Right forelimb (tissue), 1 donor: ENCODE data around the gene CACNA2D1.
"Not testable (repeated sequence)": the region's sequence is repeated elsewhere in the genome, so short reads cannot be mapped to it uniquely, and the experiment has no call there.

Experiments
- DNase-seq: peaks from one replicate; pipeline ENCODE4 v3.0.0-alpha.2; 2018

CACNA2D1 gene

GRCh38 chr7:82389876-82390275 is 53.7 kb downstream of the CACNA2D1 start:
- no peak for DNase-seq

GRCh38 chr7:82388138-82388537 is 55.4 kb downstream of the CACNA2D1 start:
- no peak for DNase-seq

- DNase-seq = not testable (repeated sequence)
Observed at GRCh38 chr7:82386571-82386970, 57.0 kb downstream of the CACNA2D1 start.

GRCh38 chr7:82384779-82385178 is 58.8 kb downstream of the CACNA2D1 start:
- DNase-seq = no peak

- DNase-seq = no peak
Observed at GRCh38 chr7:82384051-82384464, 59.5 kb downstream of the CACNA2D1 start.

GRCh38 chr7:82382276-82382675 is 61.3 kb downstream of the CACNA2D1 start:
- no peak for DNase-seq

- no peak for DNase-seq
Observed at GRCh38 chr7:82376739-82377138, 66.8 kb downstream of the CACNA2D1 start.

GRCh38 chr7:82375713-82376112 is 67.9 kb downstream of the CACNA2D1 start:
- no peak for DNase-seq

- DNase-seq = no peak
Observed at GRCh38 chr7:82375129-82375528, 68.4 kb downstream of the CACNA2D1 start.

GRCh38 chr7:82373926-82374635 is 69.5 kb downstream of the CACNA2D1 start:
- no peak for DNase-seq

- no peak for DNase-seq
Observed at GRCh38 chr7:82364671-82365070, 78.9 kb downstream of the CACNA2D1 start.

- DNase-seq = no peak
Observed at GRCh38 chr7:82364048-82364447, 79.5 kb downstream of the CACNA2D1 start.

GRCh38 chr7:82362129-82362706 is 81.4 kb downstream of the CACNA2D1 start:
- DNase-seq = no peak

GRCh38 chr7:82360591-82361368 is 82.8 kb downstream of the CACNA2D1 start:
- no peak for DNase-seq

GRCh38 chr7:82359426-82359825 is 84.2 kb downstream of the CACNA2D1 start:
- no peak for DNase-seq

GRCh38 chr7:82358923-82359322 is 84.7 kb downstream of the CACNA2D1 start:
- no peak for DNase-seq

GRCh38 chr7:82358009-82358578 is 85.5 kb downstream of the CACNA2D1 start:
- DNase-seq = no peak

- DNase-seq = no peak
Observed at GRCh38 chr7:82348251-82348650, 95.3 kb downstream of the CACNA2D1 start.

- DNase-seq = no peak
Observed at GRCh38 chr7:82347808-82348207, 95.8 kb downstream of the CACNA2D1 start.

- no peak for DNase-seq
Observed at GRCh38 chr7:82345886-82346285, 97.7 kb downstream of the CACNA2D1 start.

- DNase-seq = no peak
Observed at GRCh38 chr7:82343716-82344115, 99.9 kb downstream of the CACNA2D1 start.

- DNase-seq = no peak
Observed at GRCh38 chr7:82339958-82340357, 103.6 kb downstream of the CACNA2D1 start.

- no peak for DNase-seq
Observed at GRCh38 chr7:82335927-82336326, 107.7 kb downstream of the CACNA2D1 start.

GRCh38 chr7:82335001-82335400 is 108.6 kb downstream of the CACNA2D1 start:
- DNase-seq = no peak
